HEK293 (cell line): ENCODE results near the gene ABT1.

Experiments used
- BCL11A ChIP-seq: fragments of 450-650 bp; formaldehyde crosslinking; IDR thresholded peaks from 2 replicates; pipeline ENCODE4 v1.5.1; 2016; ENCODE audit warnings: low read depth, missing biosample characterization, missing genetic modification characterization
- FEZF1 ChIP-seq: fragments of 450-650 bp; formaldehyde crosslinking; IDR thresholded peaks from 2 replicates; pipeline ENCODE4 v1.5.1; 2016; ENCODE audit warnings: missing biosample characterization, missing genetic modification characterization
- IKZF3 ChIP-seq: fragments of 450-650 bp; IDR thresholded peaks from 2 replicates; pipeline ENCODE4 v1.5.0; 2018; ENCODE audit warnings: missing biosample characterization, mild to moderate bottlenecking, missing genetic modification characterization, moderate library complexity
- KLF9 ChIP-seq: fragments of 450-650 bp; formaldehyde crosslinking; IDR thresholded peaks from 2 replicates; pipeline ENCODE4 v1.5.1; 2016; ENCODE audit warnings: missing biosample characterization, missing genetic modification characterization, low read depth
- PRDM1 ChIP-seq: fragments of 450-650 bp; formaldehyde crosslinking; IDR thresholded peaks from 2 replicates; pipeline ENCODE4; 2016; ENCODE audit warnings: missing biosample characterization, missing genetic modification characterization
- RBAK ChIP-seq: fragments of 450-650 bp; formaldehyde crosslinking; IDR thresholded peaks from 2 replicates; pipeline ENCODE4 v1.5.1; 2016; ENCODE audit warnings: missing biosample characterization, missing genetic modification characterization
- REPIN1 ChIP-seq: fragments of 450-650 bp; formaldehyde crosslinking; IDR thresholded peaks from 2 replicates; pipeline ENCODE4 v1.5.1; 2017; ENCODE audit warnings: missing biosample characterization, missing genetic modification characterization, low read depth
- SALL2 ChIP-seq: fragments of 450-650 bp; formaldehyde crosslinking; IDR thresholded peaks from 2 replicates; pipeline ENCODE4 v1.5.0; 2017; ENCODE audit warnings: missing biosample characterization, mild to moderate bottlenecking, missing genetic modification characterization, borderline replicate concordance
- TCF7L2 ChIP-seq: IDR thresholded peaks from 2 replicates; pipeline ENCODE4 v1.6.1; 2011; ENCODE audit warnings: low read depth, mild to moderate bottlenecking, inconsistent platforms, low read length, moderate library complexity, borderline replicate concordance
- ZBTB11 ChIP-seq: fragments of 450-650 bp; formaldehyde crosslinking; conservative IDR thresholded peaks from 2 replicates; pipeline ENCODE4 v1.5.1; 2016; ENCODE audit warnings: low read depth, missing biosample characterization, missing genetic modification characterization
- ZBTB48 ChIP-seq: fragments of 450-650 bp; formaldehyde crosslinking; IDR thresholded peaks from 2 replicates; pipeline ENCODE4 v1.5.1; 2016; ENCODE audit warnings: missing biosample characterization, missing genetic modification characterization
- ZNF114 ChIP-seq: fragments of 450-650 bp; formaldehyde crosslinking; IDR thresholded peaks from 2 replicates; pipeline ENCODE4 v1.5.0; 2017; ENCODE audit warnings: missing biosample characterization, missing genetic modification characterization
- ZNF140 ChIP-seq: fragments of 450-650 bp; formaldehyde crosslinking; IDR thresholded peaks from 2 replicates; pipeline ENCODE4 v1.5.1; 2016; ENCODE audit warnings: missing biosample characterization, missing genetic modification characterization
- ZNF157 ChIP-seq: fragments of 450-650 bp; formaldehyde crosslinking; IDR thresholded peaks from 2 replicates; pipeline ENCODE4 v1.5.1; 2016; ENCODE audit warnings: missing biosample characterization, missing genetic modification characterization
- ZNF19 ChIP-seq: fragments of 450-650 bp; formaldehyde crosslinking; IDR thresholded peaks from 2 replicates; pipeline ENCODE4; 2016; ENCODE audit warnings: missing biosample characterization, missing genetic modification characterization, low read depth
- ZNF221 ChIP-seq: fragments of 450-650 bp; formaldehyde crosslinking; IDR thresholded peaks from 2 replicates; pipeline ENCODE4 v1.5.1; 2017; ENCODE audit warnings: missing biosample characterization, missing genetic modification characterization, borderline replicate concordance
- ZNF223 ChIP-seq: fragments of 450-650 bp; formaldehyde crosslinking; IDR thresholded peaks from 2 replicates; pipeline ENCODE4 v1.5.1; 2016; ENCODE audit warnings: missing biosample characterization, missing genetic modification characterization
- ZNF248 ChIP-seq: fragments of 450-650 bp; formaldehyde crosslinking; IDR thresholded peaks from 2 replicates; pipeline ENCODE4 v1.5.1; 2017; ENCODE audit warnings: missing biosample characterization, missing genetic modification characterization
- ZNF280C ChIP-seq: fragments of 450-650 bp; formaldehyde crosslinking; IDR thresholded peaks from 2 replicates; pipeline ENCODE4 v1.5.1; 2016; ENCODE audit warnings: missing biosample characterization, missing genetic modification characterization
- ZNF302 ChIP-seq: fragments of 450-650 bp; formaldehyde crosslinking; IDR thresholded peaks from 2 replicates; pipeline ENCODE4 v1.5.1; 2016; ENCODE audit warnings: missing biosample characterization, missing genetic modification characterization, low read depth
- ZNF354C ChIP-seq: fragments of 450-650 bp; formaldehyde crosslinking; IDR thresholded peaks from 2 replicates; pipeline ENCODE4 v1.5.1; 2016; ENCODE audit warnings: missing biosample characterization, missing genetic modification characterization, low read depth, borderline replicate concordance
- ZNF37A ChIP-seq: fragments of 450-650 bp; IDR thresholded peaks from 2 replicates; pipeline ENCODE4 v1.5.1; 2018; ENCODE audit warnings: missing biosample characterization, missing genetic modification characterization
- ZNF404 ChIP-seq: fragments of 450-650 bp; formaldehyde crosslinking; IDR thresholded peaks from 2 replicates; pipeline ENCODE4 v1.5.1; 2017; ENCODE audit warnings: missing biosample characterization, missing genetic modification characterization
- ZNF521 ChIP-seq: fragments of 450-650 bp; formaldehyde crosslinking; IDR thresholded peaks from 2 replicates; pipeline ENCODE4 v1.5.1; 2017; ENCODE audit warnings: missing biosample characterization, mild to moderate bottlenecking, missing genetic modification characterization
- ZNF530 ChIP-seq: fragments of 450-650 bp; formaldehyde crosslinking; IDR thresholded peaks from 2 replicates; pipeline ENCODE4 v1.5.1; 2016; ENCODE audit warnings: low read depth, missing biosample characterization, missing genetic modification characterization
- ZNF571 ChIP-seq: fragments of 450-650 bp; formaldehyde crosslinking; IDR thresholded peaks from 2 replicates; pipeline ENCODE4 v1.5.0; 2017; ENCODE audit warnings: missing biosample characterization, missing genetic modification characterization
- ZNF623 ChIP-seq: fragments of 450-650 bp; formaldehyde crosslinking; IDR thresholded peaks from 2 replicates; pipeline ENCODE4 v1.5.1; 2016; ENCODE audit warnings: missing biosample characterization, missing genetic modification characterization
- ZNF626 ChIP-seq: fragments of 450-650 bp; sonication (Bioruptor Pico); formaldehyde crosslinking; IDR thresholded peaks from 2 replicates; pipeline ENCODE4 v1.5.1; 2018; ENCODE audit warnings: missing biosample characterization, missing genetic modification characterization, inconsistent platforms
- ZNF654 ChIP-seq: fragments of 450-650 bp; formaldehyde crosslinking; IDR thresholded peaks from 2 replicates; pipeline ENCODE4 v1.5.1; 2016; ENCODE audit warnings: low read depth, missing biosample characterization, missing genetic modification characterization
- ZNF664 ChIP-seq: fragments of 450-650 bp; formaldehyde crosslinking; IDR thresholded peaks from 2 replicates; pipeline ENCODE4 v1.5.1; 2016; ENCODE audit warnings: missing biosample characterization, missing genetic modification characterization
- ZNF785 ChIP-seq: fragments of 450-650 bp; formaldehyde crosslinking; IDR thresholded peaks from 2 replicates; pipeline ENCODE4 v1.5.1; 2016; ENCODE audit warnings: missing biosample characterization, missing genetic modification characterization
- TF ChIP-seq, protein P1 (sequence below): fragments of 450-650 bp; formaldehyde crosslinking; optimal IDR thresholded peaks from 2 replicates; pipeline ENCODE3; 2016; ENCODE audit warnings: missing biosample characterization, mild to moderate bottlenecking, missing genetic modification characterization
- TF ChIP-seq, protein P2 (sequence below): fragments of 450-650 bp; formaldehyde crosslinking; IDR thresholded peaks from 2 replicates; pipeline ENCODE4 v1.5.1; 2017; ENCODE audit warnings: missing biosample characterization, missing genetic modification characterization

Gene ABT1

DNA sequence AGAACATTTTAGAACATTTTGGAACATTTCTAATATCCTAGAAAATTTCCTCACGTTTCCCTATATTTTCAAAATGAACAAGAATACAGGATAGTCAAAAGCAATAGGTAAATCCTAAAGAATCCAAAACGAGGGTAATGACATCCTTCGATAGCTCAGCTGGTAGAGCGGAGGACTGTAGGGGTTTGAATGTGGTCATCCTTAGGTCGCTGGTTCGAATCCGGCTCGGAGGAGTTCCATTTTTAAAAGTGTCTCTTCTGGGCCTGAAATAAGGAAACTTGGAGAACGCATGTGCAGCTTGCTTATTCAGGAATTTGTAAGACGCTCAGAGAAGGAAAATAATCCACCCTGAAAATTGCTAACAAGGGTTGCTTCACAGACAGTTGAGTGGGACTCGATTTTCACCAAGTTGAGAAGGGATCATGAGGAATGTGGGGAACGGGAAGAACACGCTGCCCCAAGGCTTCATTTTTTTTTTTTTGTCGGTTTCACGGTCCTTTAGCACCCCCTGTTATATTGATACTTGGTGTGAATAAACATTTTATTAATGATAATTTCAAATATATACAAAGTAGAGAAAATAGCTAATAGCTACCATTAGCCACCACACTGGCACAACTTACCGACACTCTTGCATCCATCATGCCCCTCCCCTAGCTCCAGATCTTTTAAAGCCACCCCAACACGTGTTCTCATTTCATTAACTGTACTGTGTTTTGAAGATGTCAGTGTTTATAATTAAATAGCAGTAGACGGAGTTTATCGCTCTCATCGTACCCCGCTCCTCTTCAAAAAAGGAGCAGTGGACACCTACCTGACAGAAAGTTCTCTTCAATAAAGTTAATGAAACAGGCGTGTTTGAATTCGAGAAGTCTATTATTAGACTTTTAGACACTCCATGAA is 1.8 kb upstream of the ABT1 start (continued):
- TF ChIP-seq ZNF280C (tag by site-specific recombination) (no peak), ZNF221 (tag by site-specific recombination) (no peak), ZNF530 (tag by site-specific recombination) (no peak), ZBTB11 (no peak), ZNF114 (tag by site-specific recombination) (no peak), FEZF1 (no peak), ZNF654 (tag by site-specific recombination) (peak; percentile 14; the same call in 1 of the 2 replicates), ZNF626 (no peak), RBAK (tag by site-specific recombination) (no peak), ZNF623 (tag by site-specific recombination) (no peak), BCL11A (tag by site-specific recombination) (no peak), ZBTB48 (tag by site-specific recombination) (0 out of 2 replicates have a peak, but pooled peaks have one; percentile 51), ZNF302 (no peak), ZNF140 (no peak), ZNF37A (tag by site-specific recombination) (no peak), ZNF521 (tag by site-specific recombination) (no peak), IKZF3 (tag by site-specific recombination) (peak; percentile 77; the same call in 1 of the 2 replicates), ZNF664 (no peak), ZNF248 (no peak), ZNF571 (tag by site-specific recombination) (no peak), PRDM1 (tag by site-specific recombination) (peak; percentile 60; the same call in 1 of the 2 replicates), ZNF354C (tag by site-specific recombination) (no peak), ZNF19 (tag by site-specific recombination) (no peak), KLF9 (tag by site-specific recombination) (no peak), ZNF157 (no peak), SALL2 (tag by site-specific recombination) (no peak), ZNF223 (tag by site-specific recombination) (no peak), ZNF404 (tag by site-specific recombination) (no peak), TCF7L2 (no peak), REPIN1 (no peak), ZNF785 (no peak)
- TF ChIP-seq, protein P1, sequence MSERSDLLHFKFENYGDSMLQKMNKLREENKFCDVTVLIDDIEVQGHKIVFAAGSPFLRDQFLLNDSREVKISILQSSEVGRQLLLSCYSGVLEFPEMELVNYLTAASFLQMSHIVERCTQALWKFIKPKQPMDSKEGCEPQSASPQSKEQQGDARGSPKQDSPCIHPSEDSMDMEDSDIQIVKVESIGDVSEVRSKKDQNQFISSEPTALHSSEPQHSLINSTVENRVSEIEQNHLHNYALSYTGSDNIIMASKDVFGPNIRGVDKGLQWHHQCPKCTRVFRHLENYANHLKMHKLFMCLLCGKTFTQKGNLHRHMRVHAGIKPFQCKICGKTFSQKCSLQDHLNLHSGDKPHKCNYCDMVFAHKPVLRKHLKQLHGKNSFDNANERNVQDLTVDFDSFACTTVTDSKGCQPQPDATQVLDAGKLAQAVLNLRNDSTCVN (tag by site-specific recombination): no peak
- TF ChIP-seq, protein P2, sequence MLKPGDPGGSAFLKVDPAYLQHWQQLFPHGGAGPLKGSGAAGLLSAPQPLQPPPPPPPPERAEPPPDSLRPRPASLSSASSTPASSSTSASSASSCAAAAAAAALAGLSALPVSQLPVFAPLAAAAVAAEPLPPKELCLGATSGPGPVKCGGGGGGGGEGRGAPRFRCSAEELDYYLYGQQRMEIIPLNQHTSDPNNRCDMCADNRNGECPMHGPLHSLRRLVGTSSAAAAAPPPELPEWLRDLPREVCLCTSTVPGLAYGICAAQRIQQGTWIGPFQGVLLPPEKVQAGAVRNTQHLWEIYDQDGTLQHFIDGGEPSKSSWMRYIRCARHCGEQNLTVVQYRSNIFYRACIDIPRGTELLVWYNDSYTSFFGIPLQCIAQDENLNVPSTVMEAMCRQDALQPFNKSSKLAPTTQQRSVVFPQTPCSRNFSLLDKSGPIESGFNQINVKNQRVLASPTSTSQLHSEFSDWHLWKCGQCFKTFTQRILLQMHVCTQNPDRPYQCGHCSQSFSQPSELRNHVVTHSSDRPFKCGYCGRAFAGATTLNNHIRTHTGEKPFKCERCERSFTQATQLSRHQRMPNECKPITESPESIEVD (tag by site-specific recombination): no peak
